SK-N-SH (cell line): Measurements from ENCODE around the gene PSD. TPM values are rescaled to one million over a fixed set of nuclear protein-coding genes. Genes with fewer than 3 reads are reported as not detected.

Source experiments
- CTCF ChIA-PET: fragments of 300-600, 350-600 bp; formaldehyde crosslinking; extraction: SDS; loops from one replicate; lab custom pipeline; 2021; lab: Yijun Ruan, JAX
- POLR2A ChIA-PET: fragments of 350-600 bp; sonication (Branson Sonifier 250); formaldehyde crosslinking; extraction: SDS; loops from one replicate; lab custom pipeline; 2020; ENCODE audit warnings: antibody characterized with exemption, inconsistent platforms; lab: Yijun Ruan, JAX
- DNase-seq: peaks from one replicate; pipeline ENCODE4 v3.0.0; 2012
- H2AFZ ChIP-seq: fragments of 200-600 bp; sonication (generic); 2 replicates; pipeline ENCODE4 v1.8.1; 2016; ENCODE audit warnings: antibody characterized with exemption, mild to moderate bottlenecking, low read depth
- H3F3A ChIP-seq: fragments of 200-600 bp; sonication (generic); replicated peaks from 2 replicates; pipeline ENCODE3; 2016; ENCODE audit warnings: antibody characterized with exemption, mild to moderate bottlenecking; ENCODE audit not compliant: insufficient read depth
- H3K27ac ChIP-seq, 2 experiments: fragments of 200-500 bp in 1 of 2; fragments of 200-600 bp in 1 of 2; sonication (Bioruptor generic) in 1 of 2; sonication (generic), shearing (Covaris generic) in 1 of 2; 2 replicates each; pipeline versions ENCODE4 v1.5.1 to v1.6.1; 2014 to 2016; ENCODE audit warnings: low read depth in 2 of 2, inconsistent platforms in 1 of 2, low read length in 1 of 2, mild to moderate bottlenecking in 1 of 2, mixed read lengths in 1 of 2
- H3K27me3 ChIP-seq: fragments of 200-600 bp; sonication (generic), shearing (Covaris generic); 2 replicates; pipeline ENCODE4 v1.6.1; 2016; ENCODE audit warnings: mixed run types; ENCODE audit not compliant: insufficient read depth
- H3K36me3 ChIP-seq, 2 experiments: fragments of 200-500 bp in 1 of 2; fragments of 200-600 bp in 1 of 2; sonication (Bioruptor generic) in 1 of 2; sonication (generic) in 1 of 2; replicated peaks in 1 of 2; 2 replicates each; pipeline versions ENCODE3 to v1.5.1; 2014 to 2016; ENCODE audit warnings: low read length in 1 of 2, mild to moderate bottlenecking in 1 of 2; ENCODE audit not compliant: insufficient read depth in 2 of 2, control insufficient read depth in 1 of 2
- H3K4me1 ChIP-seq, 2 experiments: fragments of 200-500 bp in 1 of 2; fragments of 200-600 bp in 1 of 2; sonication (Bioruptor generic) in 1 of 2; sonication (generic), shearing (Covaris generic) in 1 of 2; 2 replicates each; pipeline versions ENCODE4 v1.5.1 to v1.6.1; 2014 to 2016; ENCODE audit warnings: low read depth in 1 of 2, low read length in 1 of 2, mixed run types in 1 of 2; ENCODE audit not compliant: insufficient read depth in 2 of 2, control insufficient read depth in 1 of 2
- H3K4me2 ChIP-seq: fragments of 200-600 bp; sonication (generic), shearing (Covaris generic); 2 replicates; pipeline ENCODE4 v1.6.1; 2017; ENCODE audit warnings: mixed run types
- H3K4me3 ChIP-seq, 2 experiments: fragments of 200-500 bp in 1 of 2; fragments of 200-600 bp in 1 of 2; sonication (Bioruptor generic) in 1 of 2; sonication (generic), shearing (Covaris generic) in 1 of 2; 2 replicates each; pipeline versions ENCODE4 v1.5.1 to v1.8.1; 2014 to 2016; ENCODE audit warnings: low read depth in 2 of 2, inconsistent platforms in 1 of 2, low read length in 1 of 2, mild to moderate bottlenecking in 1 of 2, mixed read lengths in 1 of 2, moderate library complexity in 1 of 2
- H3K79me2 ChIP-seq: fragments of 200-600 bp; sonication (generic); 2 replicates; pipeline ENCODE4 v1.8.1; 2017; ENCODE audit warnings: mild to moderate bottlenecking; ENCODE audit not compliant: insufficient read depth
- H3K9ac ChIP-seq: fragments of 200-600 bp; sonication (generic); 2 replicates; pipeline ENCODE4 v1.6.1; 2017; ENCODE audit warnings: mixed run types
- H3K9me2 ChIP-seq: fragments of 200-600 bp; sonication (generic); 2 replicates; pipeline ENCODE4 v1.6.1; 2017; ENCODE audit warnings: mixed run types
- H3K9me3 ChIP-seq: fragments of 200-600 bp; sonication (generic); 2 replicates; pipeline ENCODE4 v1.6.1; 2017; ENCODE audit warnings: mixed run types, mild to moderate bottlenecking, moderate library complexity
- H4K20me1 ChIP-seq: fragments of 200-600 bp; sonication (generic); 2 replicates; pipeline ENCODE4 v1.6.1; 2017; ENCODE audit warnings: mild to moderate bottlenecking, mixed run types; ENCODE audit not compliant: insufficient read depth
- CHD2 ChIP-seq: fragments of 150-350 bp; IDR thresholded peaks from 2 replicates; pipeline ENCODE4 v1.6.1; 2018; ENCODE audit warnings: low read length; ENCODE audit not compliant: partially characterized antibody
- EP300 ChIP-seq, 2 experiments: IDR thresholded peaks; 2 replicates each; pipeline versions ENCODE4 v1.4.0 to v1.6.1; 2012; ENCODE audit warnings: borderline replicate concordance in 1 of 2, low read depth in 1 of 2, low read length in 1 of 2
- EZH2phosphoT487 ChIP-seq: fragments of 200-600 bp; sonication (generic); IDR thresholded peaks from 2 replicates; pipeline ENCODE4 v1.6.1; 2017; ENCODE audit warnings: low read depth, mixed run types, mild to moderate bottlenecking, antibody characterized with exemption, moderate library complexity, borderline replicate concordance
- FOSL2 ChIP-seq: IDR thresholded peaks from 2 replicates; pipeline ENCODE4 v1.4.0; 2012; ENCODE audit warnings: low read depth, mild to moderate bottlenecking, moderate library complexity, borderline replicate concordance
- FOXJ3 ChIP-seq: sonication (generic); formaldehyde crosslinking; IDR thresholded peaks from 2 replicates; pipeline ENCODE4 v1.5.1; 2020; ENCODE audit warnings: mild to moderate bottlenecking, missing genetic modification reagents
- GATA2 ChIP-seq: sonication (generic); formaldehyde crosslinking; IDR thresholded peaks from 2 replicates; pipeline ENCODE4 v1.5.0; 2020; ENCODE audit warnings: mild to moderate bottlenecking, missing genetic modification reagents
- JUND ChIP-seq: IDR thresholded peaks from 2 replicates; pipeline ENCODE4 v1.4.0; 2012
- MEF2A ChIP-seq: IDR thresholded peaks from 2 replicates; pipeline ENCODE4 v1.4.0; 2012; ENCODE audit warnings: low read depth, borderline replicate concordance
- MXI1 ChIP-seq: IDR thresholded peaks from 2 replicates; pipeline ENCODE4 v1.6.1; 2012; ENCODE audit warnings: mild to moderate bottlenecking, low read depth, low read length, improper control_type of control experiment
- NFIC ChIP-seq: IDR thresholded peaks from 2 replicates; pipeline ENCODE4 v1.4.0; 2012; ENCODE audit warnings: borderline replicate concordance
- POLR2AphosphoS5 ChIP-seq: IDR thresholded peaks from 2 replicates; pipeline ENCODE4 v1.6.1; 2012; ENCODE audit warnings: low read depth, low read length
- RCOR1 ChIP-seq: fragments of 150-350 bp; IDR thresholded peaks from 2 replicates; pipeline ENCODE4 v1.6.1; 2017; ENCODE audit warnings: antibody characterized with exemption, low read length
- RXRA ChIP-seq: IDR thresholded peaks from 2 replicates; pipeline ENCODE4 v1.4.0; 2012; ENCODE audit warnings: low read depth, mild to moderate bottlenecking, borderline replicate concordance
- SIN3A ChIP-seq: IDR thresholded peaks from 2 replicates; pipeline ENCODE4 v1.6.1; 2012; ENCODE audit warnings: low read depth, mild to moderate bottlenecking, low read length, moderate library complexity, borderline replicate concordance
- TCF12 ChIP-seq: IDR thresholded peaks from 2 replicates; pipeline ENCODE4 v1.4.0; 2012
- YY1 ChIP-seq: IDR thresholded peaks from 2 replicates; pipeline ENCODE4 v1.4.0; 2012; ENCODE audit warnings: low read depth, mild to moderate bottlenecking
- WGBS: methylation state at CpG from one replicate; pipeline ENCODE4 v1.1.6; 2017; ENCODE audit warnings: low lambda C conversion rate; 5-methylcytosine and 5-hydroxymethylcytosine counted together
- polyA plus RNA-seq, 3 experiments: library from polyadenylated mRNA; depleted of rRNA; stranded (reverse); fragments of >200 nt; gene quantifications; 2 replicates each; pipeline ENCODE4 v1.2.3, GENCODE V29; 2012
- TF ChIP-seq, protein P1 (sequence below): IDR thresholded peaks from 2 replicates; pipeline ENCODE4 v1.4.0; 2012; ENCODE audit warnings: low read depth, borderline replicate concordance
- TF ChIP-seq, protein P2 (sequence below): IDR thresholded peaks from 2 replicates; pipeline ENCODE4; 2012
- TF ChIP-seq, protein P3 (sequence below): fragments of 150-350 bp; IDR thresholded peaks from 2 replicates; pipeline ENCODE4 v1.6.1; 2017; ENCODE audit warnings: antibody characterized with exemption, low read length, low read depth, borderline replicate concordance

PSD gene
- polyA plus RNA-seq, 1 of the 3 experiments (the other 2 are of a cell fraction) = 0.97 TPM

DNA sequence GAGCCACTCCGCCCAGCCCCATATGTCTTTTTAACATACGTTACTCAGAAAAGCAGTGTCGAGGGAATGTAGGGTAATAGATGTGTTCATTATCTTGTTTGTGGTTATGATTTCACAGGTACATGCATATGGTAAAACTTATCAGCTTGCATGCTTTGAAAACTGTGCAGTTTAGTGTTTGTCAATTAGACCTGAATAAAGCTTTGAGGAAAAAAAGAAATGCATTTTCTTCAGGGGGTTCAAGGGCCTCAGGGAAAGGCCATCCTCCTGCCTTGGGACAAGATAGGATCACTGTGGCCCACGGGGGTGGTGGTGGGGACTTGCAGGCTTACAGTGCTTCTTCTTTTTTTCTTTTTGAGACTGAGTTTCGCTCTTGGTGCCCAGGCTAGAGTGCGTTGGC lies 48.7 kb upstream of the PSD start:
- ChIA-PET CTCF (interaction anchor here (1.0 to 6.8 kb wide), 3 partner anchors 12 to 16 kb away, joined by 3 to 25 read pairs (median 7); partner anchors contain the start of gene C10orf95), POLR2A (no interaction called here)
- no peaks in the 10 kb centered on the region for H3F3A ChIP-seq
- no peak for DNase-seq
- H3K4me2 ChIP-seq = no peak overlapping the region
- no peaks in the 10 kb centered on the region for H3K36me3 ChIP-seq
- 77% methylated on average over 6 of the region's 6 CpGs for WGBS
- H4K20me1 ChIP-seq = no peaks in the 10 kb centered on the region
- H3K27ac ChIP-seq = no peak overlapping the region
- H3K79me2 ChIP-seq = no peaks in the 10 kb centered on the region
- no peak overlapping the region for H3K4me3 ChIP-seq
- no peaks in the 10 kb centered on the region for H3K27me3 ChIP-seq
- no peaks in the 10 kb centered on the region for H3K9me2 ChIP-seq
- no peaks in the 10 kb centered on the region; a peak in 1 of 4 replicates for H3K4me1 ChIP-seq
- no peaks in the 10 kb centered on the region for H3K9me3 ChIP-seq
- H3K9ac ChIP-seq = no peak overlapping the region
- TF ChIP-seq JUND (no peak), MEF2A (no peak), FOSL2 (no peak), NFIC (no peak), RCOR1 (no peak), SIN3A (no peak), TCF12 (no peak), POLR2AphosphoS5 (no peak), RXRA (no peak), FOXJ3 (no peak), GATA2 (CRISPR knock-in tag) (no peak), EZH2phosphoT487 (no peak), EP300 (IDR thresholded peaks at IDR 0.05; ENCODE audit: borderline replicate concordance in 1 of 2, low read depth in 1 of 2, low read length in 1 of 2) (no peak), CHD2 (no peak), MXI1 (no peak), YY1 (no peak)
- TF ChIP-seq, protein P1, sequence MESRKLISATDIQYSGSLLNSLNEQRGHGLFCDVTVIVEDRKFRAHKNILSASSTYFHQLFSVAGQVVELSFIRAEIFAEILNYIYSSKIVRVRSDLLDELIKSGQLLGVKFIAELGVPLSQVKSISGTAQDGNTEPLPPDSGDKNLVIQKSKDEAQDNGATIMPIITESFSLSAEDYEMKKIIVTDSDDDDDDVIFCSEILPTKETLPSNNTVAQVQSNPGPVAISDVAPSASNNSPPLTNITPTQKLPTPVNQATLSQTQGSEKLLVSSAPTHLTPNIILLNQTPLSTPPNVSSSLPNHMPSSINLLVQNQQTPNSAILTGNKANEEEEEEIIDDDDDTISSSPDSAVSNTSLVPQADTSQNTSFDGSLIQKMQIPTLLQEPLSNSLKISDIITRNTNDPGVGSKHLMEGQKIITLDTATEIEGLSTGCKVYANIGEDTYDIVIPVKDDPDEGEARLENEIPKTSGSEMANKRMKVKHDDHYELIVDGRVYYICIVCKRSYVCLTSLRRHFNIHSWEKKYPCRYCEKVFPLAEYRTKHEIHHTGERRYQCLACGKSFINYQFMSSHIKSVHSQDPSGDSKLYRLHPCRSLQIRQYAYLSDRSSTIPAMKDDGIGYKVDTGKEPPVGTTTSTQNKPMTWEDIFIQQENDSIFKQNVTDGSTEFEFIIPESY = no peak
- TF ChIP-seq, protein P2, sequence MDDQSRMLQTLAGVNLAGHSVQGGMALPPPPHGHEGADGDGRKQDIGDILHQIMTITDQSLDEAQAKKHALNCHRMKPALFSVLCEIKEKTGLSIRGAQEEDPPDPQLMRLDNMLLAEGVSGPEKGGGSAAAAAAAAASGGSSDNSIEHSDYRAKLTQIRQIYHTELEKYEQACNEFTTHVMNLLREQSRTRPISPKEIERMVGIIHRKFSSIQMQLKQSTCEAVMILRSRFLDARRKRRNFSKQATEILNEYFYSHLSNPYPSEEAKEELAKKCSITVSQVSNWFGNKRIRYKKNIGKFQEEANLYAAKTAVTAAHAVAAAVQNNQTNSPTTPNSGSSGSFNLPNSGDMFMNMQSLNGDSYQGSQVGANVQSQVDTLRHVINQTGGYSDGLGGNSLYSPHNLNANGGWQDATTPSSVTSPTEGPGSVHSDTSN = no peak
- TF ChIP-seq, protein P3, sequence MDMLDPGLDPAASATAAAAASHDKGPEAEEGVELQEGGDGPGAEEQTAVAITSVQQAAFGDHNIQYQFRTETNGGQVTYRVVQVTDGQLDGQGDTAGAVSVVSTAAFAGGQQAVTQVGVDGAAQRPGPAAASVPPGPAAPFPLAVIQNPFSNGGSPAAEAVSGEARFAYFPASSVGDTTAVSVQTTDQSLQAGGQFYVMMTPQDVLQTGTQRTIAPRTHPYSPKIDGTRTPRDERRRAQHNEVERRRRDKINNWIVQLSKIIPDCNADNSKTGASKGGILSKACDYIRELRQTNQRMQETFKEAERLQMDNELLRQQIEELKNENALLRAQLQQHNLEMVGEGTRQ = no peak
- H2AFZ ChIP-seq = no peak overlapping the region
